ENCODE measurements around the gene MACF1.

DNA sequence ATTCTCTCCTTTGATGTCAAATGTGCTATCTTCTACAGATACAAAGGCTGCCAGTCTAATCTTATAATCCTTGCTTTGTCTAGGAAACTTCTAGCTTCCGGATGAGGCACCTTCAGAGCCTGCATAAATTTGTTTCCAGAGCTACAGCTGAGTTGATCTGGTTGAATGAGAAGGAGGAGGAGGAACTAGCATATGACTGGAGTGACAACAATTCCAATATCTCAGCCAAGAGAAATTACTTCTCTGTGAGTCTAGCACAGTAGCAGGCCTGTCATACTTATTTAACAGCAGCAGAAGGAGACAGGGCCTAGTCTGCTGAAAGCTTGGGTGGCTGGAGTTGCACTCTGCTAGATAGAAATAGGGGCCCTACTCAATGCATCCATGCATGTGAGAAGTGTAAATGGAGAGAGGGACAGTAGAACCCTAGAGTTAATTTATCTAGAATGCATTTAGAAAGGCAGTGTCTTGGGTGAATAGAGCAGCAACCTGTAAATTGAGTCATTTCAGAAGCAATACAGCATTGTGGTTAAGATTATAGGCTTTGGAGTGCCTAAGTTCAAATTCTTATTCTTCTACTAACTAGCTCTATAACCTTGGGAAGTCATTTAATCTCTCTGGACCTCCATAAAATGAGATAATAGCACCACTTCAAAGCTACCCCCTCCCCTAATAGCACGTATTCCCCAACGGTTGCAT is 89.0 kb downstream of the MACF1 start:
- TF ChIP-seq, protein P1, sequence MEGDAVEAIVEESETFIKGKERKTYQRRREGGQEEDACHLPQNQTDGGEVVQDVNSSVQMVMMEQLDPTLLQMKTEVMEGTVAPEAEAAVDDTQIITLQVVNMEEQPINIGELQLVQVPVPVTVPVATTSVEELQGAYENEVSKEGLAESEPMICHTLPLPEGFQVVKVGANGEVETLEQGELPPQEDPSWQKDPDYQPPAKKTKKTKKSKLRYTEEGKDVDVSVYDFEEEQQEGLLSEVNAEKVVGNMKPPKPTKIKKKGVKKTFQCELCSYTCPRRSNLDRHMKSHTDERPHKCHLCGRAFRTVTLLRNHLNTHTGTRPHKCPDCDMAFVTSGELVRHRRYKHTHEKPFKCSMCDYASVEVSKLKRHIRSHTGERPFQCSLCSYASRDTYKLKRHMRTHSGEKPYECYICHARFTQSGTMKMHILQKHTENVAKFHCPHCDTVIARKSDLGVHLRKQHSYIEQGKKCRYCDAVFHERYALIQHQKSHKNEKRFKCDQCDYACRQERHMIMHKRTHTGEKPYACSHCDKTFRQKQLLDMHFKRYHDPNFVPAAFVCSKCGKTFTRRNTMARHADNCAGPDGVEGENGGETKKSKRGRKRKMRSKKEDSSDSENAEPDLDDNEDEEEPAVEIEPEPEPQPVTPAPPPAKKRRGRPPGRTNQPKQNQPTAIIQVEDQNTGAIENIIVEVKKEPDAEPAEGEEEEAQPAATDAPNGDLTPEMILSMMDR (IDR thresholded peaks at IDR 0.05), result no peak
- no peak for TF ChIP-seq POLR2A (IDR thresholded peaks at IDR 0.05)
- TF ChIP-seq EP300 (IDR thresholded peaks at IDR 0.05), result no peak
